Fibroblast of lung (primary cell): ENCODE data around the gene ABR.

Experiments used
- CTCF ChIP-seq, 2 donors: IDR thresholded peaks in 1 of 2; conservative IDR thresholded peaks in 1 of 2; 1 replicate in 1 of 2; 2 replicates in 1 of 2; pipeline ENCODE4 v1.5.1; 2011 to 2012; ENCODE audit warnings: low read length in 2 of 2, control low read depth in 1 of 2, inconsistent platforms in 1 of 2, low read depth in 1 of 2, mild to moderate bottlenecking in 1 of 2
- EZH2 ChIP-seq: IDR thresholded peaks from 2 replicates; pipeline ENCODE4 v1.5.1; 2012; ENCODE audit warnings: low read length, control low read depth, mild to moderate bottlenecking; ENCODE audit errors: missing control alignments

DNA sequence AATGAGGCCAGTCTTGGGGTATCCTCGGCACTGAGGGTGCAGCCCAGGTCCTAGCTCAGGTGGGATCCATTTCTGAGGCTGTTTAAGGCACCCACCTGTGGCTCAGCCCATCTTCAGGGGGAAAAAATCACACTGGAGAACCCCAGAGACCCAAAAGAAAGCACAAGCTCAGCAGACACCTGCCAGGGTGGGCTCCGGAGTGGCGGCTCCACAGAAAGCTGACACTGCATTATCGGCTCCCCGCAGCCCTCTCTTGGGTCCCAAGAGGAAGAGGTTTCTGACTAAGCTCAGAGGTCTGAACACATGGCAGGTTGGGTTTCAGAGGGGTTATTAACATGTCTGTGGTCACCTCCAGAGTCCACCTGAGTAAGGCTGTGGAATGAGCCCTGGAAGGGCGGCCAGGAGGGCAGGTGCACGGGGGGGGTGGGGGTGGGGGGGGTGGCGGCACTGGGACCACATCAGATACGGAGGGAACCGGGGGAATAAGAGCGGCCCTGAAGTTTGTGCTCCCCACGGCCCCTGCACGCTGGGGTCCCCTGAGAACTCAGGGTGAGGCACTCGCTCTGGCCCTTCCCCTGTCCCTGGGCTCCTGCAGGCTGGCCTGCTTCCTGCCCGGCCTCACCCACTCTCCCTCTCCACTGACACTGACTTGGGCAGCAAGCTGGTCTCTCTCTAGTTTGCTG, 103.3 kb downstream of the ABR start:
- TF ChIP-seq CTCF (conservative IDR thresholded peaks at IDR 0.05 in 1 of 2, IDR thresholded peaks at IDR 0.05 in 1 of 2; ENCODE audit: low read depth in 1 of 2, low read length in 2 of 2) (no peak), EZH2 (no peak)
